Suprapubic skin (tissue), 4 donors: ENCODE results near the gene AQP5. TPM values are rescaled to one million over a fixed set of nuclear protein-coding genes. Genes with fewer than 3 reads are reported as not detected.

Source experiments
- DNase-seq, 2 donors: peaks; one replicate each; pipeline ENCODE4 v3.0.0-alpha.2; 2019; ENCODE audit warnings: low spot score in 2 of 2
- H3K27ac ChIP-seq: fragments of 200-600 bp; sonication (generic); one replicate; pipeline ENCODE4 v1.5.1; 2019
- H3K27me3 ChIP-seq: fragments of 200-600 bp; sonication (generic); one replicate; pipeline ENCODE4 v1.5.1; 2019
- H3K36me3 ChIP-seq: fragments of 200-600 bp; sonication (generic); one replicate; pipeline ENCODE4 v1.5.1; 2019
- H3K4me1 ChIP-seq: fragments of 200-600 bp; sonication (generic); one replicate; pipeline ENCODE4 v1.5.1; 2019
- H3K4me3 ChIP-seq: fragments of 200-600 bp; sonication (generic); one replicate; pipeline ENCODE4 v1.5.1; 2019; ENCODE audit warnings: mild to moderate bottlenecking
- H3K9me3 ChIP-seq: fragments of 200-600 bp; sonication (generic); one replicate; pipeline ENCODE4 v1.5.1; 2019
- EP300 ChIP-seq: sonication (generic); formaldehyde crosslinking; IDR thresholded peaks from one replicate; pipeline ENCODE4 v1.6.1; 2017; ENCODE audit warnings: antibody characterized with exemption
- POLR2A ChIP-seq, 2 donors: fragments of 450-650 bp; IDR thresholded peaks; one replicate each; pipeline ENCODE4 v1.6.1; 2017; ENCODE audit warnings: antibody characterized with exemption in 2 of 2, mild to moderate bottlenecking in 2 of 2, moderate library complexity in 2 of 2
- POLR2AphosphoS5 ChIP-seq, 3 donors: sonication (generic); formaldehyde crosslinking; IDR thresholded peaks; one replicate each; pipeline ENCODE4 v1.6.1; 2017; ENCODE audit warnings: antibody characterized with exemption in 3 of 3
- WGBS: methylation state at CpG from one replicate; pipeline ENCODE4 v1.1.5; 2018; 5-methylcytosine and 5-hydroxymethylcytosine counted together
- total RNA-seq, 4 donors: library from RNA; depleted of rRNA; stranded (reverse); fragments of >200 nt; gene quantifications; one replicate each; pipeline ENCODE4 v1.1.0, GENCODE V29; 2016
- TF ChIP-seq, protein P1 (sequence below), 2 donors: fragments of 200-600 bp in 1 of 2; fragments of 450-650 bp in 1 of 2; sonication (generic) in 1 of 2; IDR thresholded peaks; one replicate each; pipeline ENCODE4 v1.5.1; 2016 to 2019; ENCODE audit warnings: antibody characterized with exemption in 2 of 2, mild to moderate bottlenecking in 1 of 2, moderate library complexity in 1 of 2

AQP5 gene
- total RNA-seq, 4 donors from 2014 or later = 128 to 258 (median 196) TPM

- Histone ChIP-seq H3K36me3 (no peaks in the 10 kb centered on the region), H3K4me1 (peaks cover 8% of the 10 kb centered on the region), H3K9me3 (no peaks in the 10 kb centered on the region), H3K27ac (no peak overlapping the region), H3K27me3 (no peaks in the 10 kb centered on the region), H3K4me3 (no peak overlapping the region)
- DNase-seq = no peak
- WGBS = 74% methylated on average over 4 of the region's 4 CpGs
- no peak for TF ChIP-seq POLR2A (IDR thresholded peaks at IDR 0.05)
- TF ChIP-seq, protein P1, sequence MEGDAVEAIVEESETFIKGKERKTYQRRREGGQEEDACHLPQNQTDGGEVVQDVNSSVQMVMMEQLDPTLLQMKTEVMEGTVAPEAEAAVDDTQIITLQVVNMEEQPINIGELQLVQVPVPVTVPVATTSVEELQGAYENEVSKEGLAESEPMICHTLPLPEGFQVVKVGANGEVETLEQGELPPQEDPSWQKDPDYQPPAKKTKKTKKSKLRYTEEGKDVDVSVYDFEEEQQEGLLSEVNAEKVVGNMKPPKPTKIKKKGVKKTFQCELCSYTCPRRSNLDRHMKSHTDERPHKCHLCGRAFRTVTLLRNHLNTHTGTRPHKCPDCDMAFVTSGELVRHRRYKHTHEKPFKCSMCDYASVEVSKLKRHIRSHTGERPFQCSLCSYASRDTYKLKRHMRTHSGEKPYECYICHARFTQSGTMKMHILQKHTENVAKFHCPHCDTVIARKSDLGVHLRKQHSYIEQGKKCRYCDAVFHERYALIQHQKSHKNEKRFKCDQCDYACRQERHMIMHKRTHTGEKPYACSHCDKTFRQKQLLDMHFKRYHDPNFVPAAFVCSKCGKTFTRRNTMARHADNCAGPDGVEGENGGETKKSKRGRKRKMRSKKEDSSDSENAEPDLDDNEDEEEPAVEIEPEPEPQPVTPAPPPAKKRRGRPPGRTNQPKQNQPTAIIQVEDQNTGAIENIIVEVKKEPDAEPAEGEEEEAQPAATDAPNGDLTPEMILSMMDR (IDR thresholded peaks at IDR 0.05) = no peak
- TF ChIP-seq EP300 = no peak
- TF ChIP-seq POLR2AphosphoS5 (IDR thresholded peaks at IDR 0.05) = no peak
Measured at GRCh38 chr12:49978125-49978524, 16.5 kb downstream of the AQP5 start.

GRCh38 chr12:49979016-49979586 is 17.4 kb downstream of the AQP5 start:
- H3K27me3 ChIP-seq = no peaks in the 10 kb centered on the region
- no peak for DNase-seq
- H3K9me3 ChIP-seq = no peaks in the 10 kb centered on the region

GRCh38 chr12:49979791-49980190 is 18.1 kb downstream of the AQP5 start:
- TF ChIP-seq POLR2A (IDR thresholded peaks at IDR 0.05) (no peak), EP300 (no peak), POLR2AphosphoS5 (IDR thresholded peaks at IDR 0.05) (no peak)
- TF ChIP-seq, protein P1 (IDR thresholded peaks at IDR 0.05) = no peak
- WGBS = 85% methylated on average over 3 of the region's 3 CpGs
- H3K27ac ChIP-seq = no peak overlapping the region
- no peaks in the 10 kb centered on the region for H3K36me3 ChIP-seq
- DNase-seq = no peak
- H3K9me3 ChIP-seq = no peaks in the 10 kb centered on the region
- no peak overlapping the region for H3K4me3 ChIP-seq
- peaks cover 13% of the 10 kb centered on the region for H3K4me1 ChIP-seq
- H3K27me3 ChIP-seq = no peaks in the 10 kb centered on the region

More at GRCh38 chr12:49979016-49979586, 17.4 kb downstream of the AQP5 start:
- Histone ChIP-seq H3K27ac (no peak overlapping the region), H3K36me3 (no peaks in the 10 kb centered on the region), H3K4me3 (no peak overlapping the region), H3K4me1 (peaks cover 15% of the 10 kb centered on the region)
- 72% methylated on average over 10 of the region's 10 CpGs for WGBS
- TF ChIP-seq, protein P1 (IDR thresholded peaks at IDR 0.05) = no peak
- TF ChIP-seq EP300 (no peak), POLR2AphosphoS5 (IDR thresholded peaks at IDR 0.05) (no peak), POLR2A (IDR thresholded peaks at IDR 0.05) (no peak)

DNA sequence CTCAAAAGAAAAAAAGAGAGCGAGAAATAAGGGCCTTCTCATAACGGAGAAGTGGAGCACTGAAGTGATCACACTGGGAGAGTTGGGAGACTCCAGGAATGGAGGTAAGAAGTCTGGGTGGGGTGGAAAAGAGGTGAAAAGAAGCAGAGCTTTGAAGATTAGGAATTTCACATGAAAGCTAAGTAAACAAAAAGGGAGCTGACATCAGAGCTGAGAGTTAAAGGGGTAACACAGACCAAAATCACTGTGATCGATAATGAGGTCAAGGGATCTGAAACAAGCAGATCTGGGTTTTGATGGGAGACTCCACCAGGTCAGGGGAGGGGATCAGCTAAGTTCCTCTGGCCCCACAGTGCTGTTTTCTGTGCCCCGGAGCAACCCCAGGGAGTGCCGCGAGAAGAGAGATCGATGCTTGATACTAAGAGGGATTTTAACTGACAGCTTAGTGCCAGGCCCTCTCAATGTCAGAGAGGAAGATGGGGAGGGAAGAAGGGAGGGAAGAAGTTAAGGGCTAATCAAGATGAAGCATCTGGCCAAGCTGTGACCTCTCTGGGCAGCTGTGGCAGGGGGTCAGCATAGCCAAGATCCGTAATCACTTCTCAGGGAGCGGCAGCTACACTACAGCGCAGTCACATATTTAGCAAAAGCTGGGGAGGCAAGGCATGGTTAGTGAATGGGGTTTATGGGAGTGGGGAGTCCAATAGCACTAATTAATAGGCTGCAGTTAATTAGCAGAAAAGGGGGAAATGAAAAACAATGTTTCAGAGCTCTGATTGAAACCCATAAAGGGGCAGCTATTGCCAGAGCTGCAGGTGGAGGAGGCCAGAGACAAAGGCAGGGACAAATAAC is 19.1 kb downstream of the AQP5 start:
- no peaks in the 10 kb centered on the region for H3K27me3 ChIP-seq
- no peak overlapping the region for H3K27ac ChIP-seq
- H3K9me3 ChIP-seq = no peaks in the 10 kb centered on the region
- TF ChIP-seq POLR2A (IDR thresholded peaks at IDR 0.05) (no peak), EP300 (no peak), POLR2AphosphoS5 (IDR thresholded peaks at IDR 0.05) (no peak)
- TF ChIP-seq, protein P1 (IDR thresholded peaks at IDR 0.05) = no peak
- H3K4me3 ChIP-seq = no peak overlapping the region
- 93% methylated on average over 10 of the region's 10 CpGs for WGBS
- peaks cover 11% of the 10 kb centered on the region for H3K4me1 ChIP-seq
- no peak for DNase-seq
- H3K36me3 ChIP-seq = no peaks in the 10 kb centered on the region
